ENCODE data around the gene GTF2E1. TPM values are rescaled to one million over a fixed set of nuclear protein-coding genes. Genes with fewer than 3 reads are reported as not detected.

Gene GTF2E1
- total RNA-seq, 8 experiments from 2014 or later: 12.1 to 25.8 (median 16.2) TPM

- Histone ChIP-seq H3K4me1 (replicated peaks in 1 of 2) (peaks cover 0 to 2% of the 10 kb centered on the region in 2 donors), H3K27ac (no peak overlapping the region), H3K4me3 (no peak overlapping the region)
- no peak for ATAC-seq (replicated peaks in 6 of 8)
- in situ Hi-C loops (cut with MboI; ENCODE audit: low pct_unique_long_range_greater_than_20kb in 2 of 9, low sequenced_read_pairs in 9 of 9, unreplicated experiment in 9 of 9): no loop called here
- 0 to 100% (median 42%) methylated on average over 1 of the region's 1 CpG; no CpG with 5 or more reads in 4 of the 10 experiments for WGBS, 10 experiments
Observed at GRCh38 chr3:120824613-120825012, 82.1 kb downstream of the GTF2E1 start.

DNA sequence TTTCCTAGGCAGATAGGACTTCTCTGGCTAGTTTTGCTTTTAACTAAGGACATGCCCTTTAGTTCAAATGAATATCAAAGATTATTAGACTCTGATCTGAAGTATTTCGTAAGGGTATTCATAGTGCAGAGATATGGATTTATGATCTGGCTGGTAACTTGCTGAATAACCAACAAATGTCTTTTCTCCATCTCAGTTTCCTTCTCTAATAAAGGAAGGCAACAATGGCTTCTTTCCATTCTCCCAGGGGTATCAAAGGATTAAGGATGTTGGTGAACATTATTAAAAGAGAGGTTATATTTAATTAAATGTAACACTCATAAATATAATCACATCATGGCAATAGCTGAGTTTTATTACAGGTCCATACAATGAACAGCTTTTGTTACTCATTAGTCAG is 86.3 kb downstream of the GTF2E1 start:
- H3K4me1 ChIP-seq (replicated peaks in 1 of 2): no peaks in the 10 kb centered on the region
- no peak overlapping the region for H3K4me3 ChIP-seq
- in situ Hi-C loops (cut with MboI; ENCODE audit: low pct_unique_long_range_greater_than_20kb in 2 of 9, low sequenced_read_pairs in 9 of 9, unreplicated experiment in 9 of 9): no loop called here
- H3K27ac ChIP-seq: no peak overlapping the region
- no peak for ATAC-seq (replicated peaks in 6 of 8)
- 0 to 67% (median 26%) methylated on average over 1 of the region's 1 CpG; no CpG with 5 or more reads in 4 of the 10 experiments for WGBS, 10 experiments

GRCh38 chr3:120831066-120831465 is 88.5 kb downstream of the GTF2E1 start:
- in situ Hi-C loops (cut with MboI; ENCODE audit: low pct_unique_long_range_greater_than_20kb in 2 of 9, low sequenced_read_pairs in 9 of 9, unreplicated experiment in 9 of 9): no loop called here
- WGBS, 10 experiments: 60 to 100% (median 92%) methylated on average over 1 to 4 of the region's 4 CpGs; no CpG with 5 or more reads in 3 of the 10 experiments
- H3K4me1 ChIP-seq (replicated peaks in 1 of 2): no peaks in the 10 kb centered on the region
- no peak overlapping the region for H3K27ac ChIP-seq
- no peak overlapping the region for H3K4me3 ChIP-seq
- no peak for ATAC-seq (replicated peaks in 6 of 8)

Other genes starting within 250 kb of the GTF2E1 start
- 100 to 1,000 TPM; 170 to 321 (median 213) TPM for gene NDUFB4, start 146.4 kb upstream of the GTF2E1 start, total RNA-seq
- gene HGD, start 60.5 kb upstream of the GTF2E1 start, total RNA-seq: under 1 TPM in 5 of 8 experiments, not detected in 3; 0.28 to 0.55 (median 0.36) TPM
- gene RABL3, start 228 bp upstream of the GTF2E1 start, total RNA-seq: 10 to 100 TPM in 5 of 8 experiments, 1 to 10 TPM in 3; 5.3 to 15.2 (median 11.3) TPM
- 1 to 10 TPM in 5 of 8 experiments, under 1 TPM in 3; 0.10 to 5.9 (median 4.2) TPM for gene STXBP5L, start 165.5 kb downstream of the GTF2E1 start, total RNA-seq